ENCODE results near the gene INPP4A.

Gene INPP4A

GRCh38 chr2:98501223-98501622 is 56.6 kb downstream of the INPP4A start:
- no peak for DNase-seq

GRCh38 chr2:98501876-98502275 is 57.2 kb downstream of the INPP4A start:
- DNase-seq, result no peak

GRCh38 chr2:98502556-98503335 is 58.1 kb downstream of the INPP4A start:
- no peak for DNase-seq

GRCh38 chr2:98503481-98504105 is 58.9 kb downstream of the INPP4A start:
- no peak for DNase-seq

GRCh38 chr2:98504381-98505109 is 59.9 kb downstream of the INPP4A start:
- DNase-seq, result no peak

GRCh38 chr2:98505311-98505808 is 60.7 kb downstream of the INPP4A start:
- no peak for DNase-seq

- no peak for DNase-seq
These were observed 61.5 kb downstream of the INPP4A start for GRCh38 chr2:98505971-98506664.

GRCh38 chr2:98506881-98507280 is 62.2 kb downstream of the INPP4A start:
- no peak for DNase-seq

GRCh38 chr2:98507461-98507860 is 62.8 kb downstream of the INPP4A start:
- no peak for DNase-seq

GRCh38 chr2:98507891-98508708 is 63.4 kb downstream of the INPP4A start:
- no peak for DNase-seq

- DNase-seq, result no peak
These were observed 64.0 kb downstream of the INPP4A start for GRCh38 chr2:98508709-98509066.

- DNase-seq, result no peak
These were observed 65.1 kb downstream of the INPP4A start for GRCh38 chr2:98509542-98510321.

GRCh38 chr2:98510322-98510662 is 65.6 kb downstream of the INPP4A start:
- DNase-seq, result no peak

- DNase-seq, result no peak
These were observed 67.3 kb downstream of the INPP4A start for GRCh38 chr2:98511981-98512380.

- DNase-seq, result no peak
These were observed 68.0 kb downstream of the INPP4A start for GRCh38 chr2:98512699-98513098.

GRCh38 chr2:98514096-98514639 is 69.5 kb downstream of the INPP4A start:
- DNase-seq, result no peak

GRCh38 chr2:98514879-98515249 is 70.2 kb downstream of the INPP4A start:
- no peak for DNase-seq

GRCh38 chr2:98515250-98515991 is 70.8 kb downstream of the INPP4A start:
- DNase-seq, result no peak

GRCh38 chr2:98516571-98516970 is 71.9 kb downstream of the INPP4A start:
- DNase-seq, result no peak

GRCh38 chr2:98517636-98518035 is 73.0 kb downstream of the INPP4A start:
- DNase-seq, result no peak

GRCh38 chr2:98518101-98518500 is 73.4 kb downstream of the INPP4A start:
- DNase-seq, result no peak
